K562 (cell line): ENCODE measurements around the gene PADI4. TPM values are rescaled to one million over a fixed set of nuclear protein-coding genes. Genes with fewer than 3 reads are reported as not detected.

Source experiments
- CHD1 ChIP-seq: fragments of 200-600 bp; sonication (generic); IDR thresholded peaks from one replicate; pipeline ENCODE4 v1.6.1; 2012; ENCODE audit warnings: mild to moderate bottlenecking, moderate library complexity, low read length, inconsistent platforms
- LEF1 ChIP-seq: fragments of 450-650 bp; IDR thresholded peaks from 2 replicates; pipeline ENCODE4 v1.6.1; 2016; ENCODE audit warnings: mild to moderate bottlenecking
- RHOXF2B ChIP-seq: fragments of 250-450 bp; sonication (Bioruptor Pico); conservative IDR thresholded peaks from 2 replicates; pipeline ENCODE4 v1.5.1; 2021
- SAFB2 ChIP-seq: fragments of 200-400 bp; formaldehyde crosslinking; IDR thresholded peaks from 2 replicates; pipeline ENCODE4 v1.6.1; 2018; ENCODE audit warnings: borderline replicate concordance, low read length, low read depth, moderate library complexity; ENCODE audit not compliant: severe bottlenecking
- ZFP1 ChIP-seq: fragments of 450-650 bp; formaldehyde crosslinking; IDR thresholded peaks from 2 replicates; pipeline ENCODE4 v1.4.0; 2020; ENCODE audit warnings: mild to moderate bottlenecking, mixed read lengths
- polyA plus RNA-seq, 8 experiments: library from polyadenylated mRNA; depleted of rRNA in 4 of 8; stranded (reverse) in 5 of 8; unstranded in 3 of 8; fragments of >200 nt; fragmentation: Nextera tagmentation in 2 of 8; fragmentation: Illumina TruSeq in 1 of 8; extraction: Ambion mirVana in 2 of 8; extraction: Trizol in 1 of 8; gene quantifications; 2 replicates each; pipeline versions ENCODE4 v1.2.1 to v1.2.3, GENCODE V29; 2011 to 2014; ENCODE audit warnings: inconsistent platforms in 1 of 8, missing spikeins in 1 of 8
- total RNA-seq, 7 experiments: library from RNA; depleted of rRNA in 6 of 7; stranded (reverse); fragments of >200 nt in 6 of 7; fragmentation: Illumina TruSeq in 2 of 7; extraction: Trizol in 2 of 7; gene quantifications; 2 replicates each; pipeline versions ENCODE4 v1.2.1 to v1.2.3, GENCODE V29; 2011 to 2021; ENCODE audit warnings: low replicate concordance in 1 of 7
- TF ChIP-seq, protein P1 (sequence below), 2 experiments: fragments of 450-650 bp; IDR thresholded peaks; 2 replicates each; pipeline ENCODE4 v1.6.1; 2016; ENCODE audit warnings: mild to moderate bottlenecking in 2 of 2, borderline replicate concordance in 1 of 2, low read depth in 1 of 2, moderate library complexity in 1 of 2
- TF ChIP-seq, protein P2 (sequence below): fragments of 450-650 bp; formaldehyde crosslinking; IDR thresholded peaks from 2 replicates; pipeline ENCODE4 v1.4.0; 2022; ENCODE audit warnings: mild to moderate bottlenecking, moderate library complexity

The PADI4 gene
- total and polyA plus RNA-seq, 9 of the 15 experiments (the other 6 are each of a cell fraction or from before 2014, with no cell fraction given): 0.22 to 0.33 TPM; not detected in 7

DNA sequence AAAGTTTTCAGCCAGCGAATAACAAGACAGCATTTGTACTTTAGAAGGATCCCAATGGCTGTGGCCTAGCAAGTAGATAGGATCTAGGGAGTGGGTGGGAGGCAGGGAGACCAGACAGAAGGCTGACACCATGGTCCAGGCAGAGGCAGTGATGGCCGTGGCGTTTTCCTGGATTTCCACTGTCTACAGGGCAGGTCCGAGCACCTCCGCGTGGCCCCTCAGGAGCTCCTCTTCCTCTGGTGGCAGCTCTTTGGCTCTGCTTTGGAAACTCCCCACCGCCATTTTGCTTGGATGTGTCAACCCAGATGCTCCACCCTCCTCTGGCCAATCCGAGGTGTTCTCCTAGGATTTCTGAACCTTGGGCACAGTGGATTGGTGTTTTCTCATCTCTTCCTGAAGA lies 25.1 kb downstream of the PADI4 start (continued):
- TF ChIP-seq, protein P1, sequence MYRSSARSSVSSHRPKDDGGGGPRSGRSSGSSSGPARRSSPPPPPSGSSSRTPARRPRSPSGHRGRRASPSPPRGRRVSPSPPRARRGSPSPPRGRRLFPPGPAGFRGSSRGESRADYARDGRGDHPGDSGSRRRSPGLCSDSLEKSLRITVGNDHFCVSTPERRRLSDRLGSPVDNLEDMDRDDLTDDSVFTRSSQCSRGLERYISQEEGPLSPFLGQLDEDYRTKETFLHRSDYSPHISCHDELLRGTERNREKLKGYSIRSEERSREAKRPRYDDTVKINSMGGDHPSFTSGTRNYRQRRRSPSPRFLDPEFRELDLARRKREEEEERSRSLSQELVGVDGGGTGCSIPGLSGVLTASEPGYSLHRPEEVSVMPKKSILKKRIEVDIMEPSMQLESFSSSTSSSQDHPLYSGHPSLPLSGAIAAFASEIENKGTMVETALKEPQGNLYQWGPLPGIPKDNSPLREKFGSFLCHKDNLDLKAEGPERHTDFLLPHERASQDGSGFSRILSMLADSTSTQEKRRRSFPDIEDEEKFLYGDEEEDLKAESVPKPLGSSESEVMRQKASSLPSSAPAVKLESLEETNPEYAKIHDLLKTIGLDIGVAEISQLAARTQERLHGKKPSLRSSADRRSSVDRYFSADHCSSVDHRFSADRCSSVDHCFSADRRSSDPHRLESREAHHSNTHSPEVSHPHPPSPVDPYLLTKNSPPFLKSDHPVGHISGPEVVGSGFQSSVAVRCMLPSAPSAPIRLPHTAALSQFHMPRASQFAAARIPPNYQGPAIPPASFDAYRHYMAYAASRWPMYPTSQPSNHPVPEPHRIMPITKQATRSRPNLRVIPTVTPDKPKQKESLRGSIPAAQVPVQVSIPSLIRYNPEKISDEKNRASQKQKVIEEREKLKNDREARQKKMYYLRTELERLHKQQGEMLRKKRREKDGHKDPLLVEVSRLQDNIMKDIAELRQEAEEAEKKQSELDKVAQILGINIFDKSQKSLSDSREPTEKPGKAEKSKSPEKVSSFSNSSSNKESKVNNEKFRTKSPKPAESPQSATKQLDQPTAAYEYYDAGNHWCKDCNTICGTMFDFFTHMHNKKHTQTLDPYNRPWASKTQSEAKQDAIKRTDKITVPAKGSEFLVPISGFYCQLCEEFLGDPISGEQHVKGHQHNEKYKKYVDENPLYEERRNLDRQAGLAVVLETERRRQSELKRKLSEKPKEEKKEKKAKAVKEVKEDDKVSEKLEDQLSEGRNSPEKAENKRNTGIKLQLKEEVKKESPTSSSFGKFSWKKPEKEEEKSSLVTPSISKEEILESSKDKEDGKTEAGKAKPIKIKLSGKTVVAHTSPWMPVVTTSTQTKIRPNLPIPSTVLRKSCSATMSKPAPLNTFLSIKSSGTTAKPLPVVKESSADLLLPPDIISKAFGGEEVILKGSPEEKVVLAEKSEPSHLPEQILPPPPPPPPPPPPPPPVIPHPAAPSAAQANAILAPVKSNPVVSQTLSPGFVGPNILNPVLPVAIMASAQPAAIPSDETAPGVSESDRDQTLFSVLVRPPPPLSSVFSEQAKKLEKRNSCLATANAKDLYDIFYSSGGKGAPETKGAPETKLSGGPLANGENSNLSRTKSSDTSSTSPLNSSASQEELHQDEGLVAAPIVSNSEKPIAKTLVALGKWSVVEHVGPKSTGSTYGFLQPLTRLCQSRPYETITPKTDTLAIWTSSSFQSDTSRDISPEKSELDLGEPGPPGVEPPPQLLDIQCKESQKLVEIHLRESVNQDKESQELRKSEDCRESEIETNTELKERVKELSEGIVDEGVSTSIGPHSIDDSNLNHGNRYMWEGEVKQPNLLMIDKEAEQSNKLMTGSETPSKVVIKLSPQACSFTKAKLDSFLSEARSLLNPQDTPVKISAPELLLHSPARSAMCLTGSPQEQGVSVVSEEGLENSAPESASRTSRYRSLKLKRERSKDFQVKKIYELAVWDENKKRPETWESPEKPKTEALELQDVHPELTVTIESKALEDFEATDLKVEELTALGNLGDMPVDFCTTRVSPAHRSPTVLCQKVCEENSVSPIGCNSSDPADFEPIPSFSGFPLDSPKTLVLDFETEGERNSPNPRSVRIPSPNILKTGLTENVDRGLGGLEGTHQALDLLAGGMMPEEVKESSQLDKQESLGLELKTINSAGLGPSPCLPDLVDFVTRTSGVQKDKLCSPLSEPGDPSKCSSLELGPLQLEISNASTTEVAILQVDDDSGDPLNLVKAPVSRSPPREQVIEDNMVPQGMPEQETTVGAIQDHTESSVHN (IDR thresholded peaks at IDR 0.05; ENCODE audit: borderline replicate concordance in 1 of 2, low read depth in 1 of 2): no peak
- TF ChIP-seq LEF1: no peak
- TF ChIP-seq ZFP1 (CRISPR knock-in tag): no peak
- TF ChIP-seq, protein P2, sequence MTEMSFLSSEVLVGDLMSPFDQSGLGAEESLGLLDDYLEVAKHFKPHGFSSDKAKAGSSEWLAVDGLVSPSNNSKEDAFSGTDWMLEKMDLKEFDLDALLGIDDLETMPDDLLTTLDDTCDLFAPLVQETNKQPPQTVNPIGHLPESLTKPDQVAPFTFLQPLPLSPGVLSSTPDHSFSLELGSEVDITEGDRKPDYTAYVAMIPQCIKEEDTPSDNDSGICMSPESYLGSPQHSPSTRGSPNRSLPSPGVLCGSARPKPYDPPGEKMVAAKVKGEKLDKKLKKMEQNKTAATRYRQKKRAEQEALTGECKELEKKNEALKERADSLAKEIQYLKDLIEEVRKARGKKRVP (CRISPR knock-in tag): no peak
- TF ChIP-seq RHOXF2B (CRISPR knock-in tag): no peak
- no peak for TF ChIP-seq CHD1
- no peak for TF ChIP-seq SAFB2
